Muscle layer of colon (tissue), 2 donors: Measurements from ENCODE around the gene FAM98B.

Experiments used
- H3K27ac ChIP-seq: one replicate; pipeline ENCODE4 v1.7.0; 2013; ENCODE audit warnings: low read depth, mild to moderate bottlenecking, low read length, moderate library complexity
- H3K27me3 ChIP-seq, 2 donors: one replicate each; pipeline ENCODE4 v1.7.0; 2013; ENCODE audit warnings: low read length in 2 of 2, mild to moderate bottlenecking in 2 of 2; ENCODE audit not compliant: insufficient read depth in 2 of 2, control insufficient read depth in 1 of 2
- H3K36me3 ChIP-seq: one replicate; pipeline ENCODE4 v1.7.0; 2013; ENCODE audit warnings: mild to moderate bottlenecking, low read length; ENCODE audit not compliant: insufficient read depth
- H3K4me1 ChIP-seq: one replicate; pipeline ENCODE4 v1.7.0; 2013; ENCODE audit warnings: mild to moderate bottlenecking, low read length; ENCODE audit not compliant: insufficient read depth
- H3K4me3 ChIP-seq, 2 donors: one replicate each; pipeline ENCODE4 v1.7.0; 2013; ENCODE audit warnings: low read length in 2 of 2, low read depth in 1 of 2, mild to moderate bottlenecking in 1 of 2, moderate library complexity in 1 of 2
- H3K9ac ChIP-seq: one replicate; pipeline ENCODE4 v1.7.0; 2013; ENCODE audit warnings: low read length
- H3K9me3 ChIP-seq: one replicate; pipeline ENCODE4 v1.7.0; 2013; ENCODE audit warnings: mild to moderate bottlenecking, low read length
- donor health status: abdominal sarcoma.
- donor health status: Adenocarcinoma of cecum.

The FAM98B gene

GRCh38 chr15:38463893-38464292, 10.0 kb downstream of the FAM98B start:
- Histone ChIP-seq H3K27ac (no peak overlapping the region), H3K36me3 (peaks cover 6% of the 10 kb centered on the region), H3K9me3 (no peaks in the 10 kb centered on the region), H3K27me3 (no peaks in the 10 kb centered on the region), H3K9ac (no peak overlapping the region), H3K4me3 (no peak overlapping the region), H3K4me1 (no peaks in the 10 kb centered on the region)

- peaks cover 6% of the 10 kb centered on the region for H3K36me3 ChIP-seq
- H3K9ac ChIP-seq = no peak overlapping the region
- H3K4me3 ChIP-seq = no peak overlapping the region
- H3K9me3 ChIP-seq = no peaks in the 10 kb centered on the region
- no peak overlapping the region for H3K27ac ChIP-seq
- no peaks in the 10 kb centered on the region for H3K27me3 ChIP-seq
- no peaks in the 10 kb centered on the region for H3K4me1 ChIP-seq
These were observed 10.7 kb downstream of the FAM98B start for GRCh38 chr15:38464675-38465074.

- Histone ChIP-seq H3K36me3 (peaks cover 19% of the 10 kb centered on the region), H3K9me3 (no peaks in the 10 kb centered on the region)
These were observed 16.9 kb downstream of the FAM98B start for GRCh38 chr15:38470816-38471215.

GRCh38 chr15:38471974-38472373, 18.0 kb downstream of the FAM98B start:
- Histone ChIP-seq H3K9ac (no peak overlapping the region), H3K9me3 (no peaks in the 10 kb centered on the region), H3K27me3 (no peaks in the 10 kb centered on the region), H3K27ac (no peak overlapping the region), H3K4me3 (no peak overlapping the region), H3K36me3 (peaks cover 23% of the 10 kb centered on the region), H3K4me1 (peaks cover 3% of the 10 kb centered on the region)

More at GRCh38 chr15:38470816-38471215, 16.9 kb downstream of the FAM98B start:
- Histone ChIP-seq H3K9ac (no peak overlapping the region), H3K4me1 (peaks cover 3% of the 10 kb centered on the region), H3K4me3 (no peak overlapping the region), H3K27ac (no peak overlapping the region), H3K27me3 (no peaks in the 10 kb centered on the region)

- no peaks in the 10 kb centered on the region for H3K9me3 ChIP-seq
- peaks cover 3% of the 10 kb centered on the region for H3K4me1 ChIP-seq
- H3K27ac ChIP-seq = no peak overlapping the region
- peaks cover 21% of the 10 kb centered on the region for H3K36me3 ChIP-seq
- no peak overlapping the region for H3K4me3 ChIP-seq
- H3K9ac ChIP-seq = no peak overlapping the region
- H3K27me3 ChIP-seq = no peaks in the 10 kb centered on the region
These were observed 20.3 kb downstream of the FAM98B start for GRCh38 chr15:38474155-38474757.

GRCh38 chr15:38475361-38475760, 21.4 kb downstream of the FAM98B start:
- H3K9me3 ChIP-seq = no peaks in the 10 kb centered on the region
- H3K4me1 ChIP-seq = peaks cover 3% of the 10 kb centered on the region
- no peak overlapping the region for H3K4me3 ChIP-seq
- no peak overlapping the region for H3K9ac ChIP-seq
- peaks cover 21% of the 10 kb centered on the region for H3K36me3 ChIP-seq
- no peaks in the 10 kb centered on the region for H3K27me3 ChIP-seq
- no peak overlapping the region for H3K27ac ChIP-seq

- H3K27ac ChIP-seq = no peak overlapping the region
- H3K4me1 ChIP-seq = peaks cover 3% of the 10 kb centered on the region
- H3K9ac ChIP-seq = no peak overlapping the region
- H3K9me3 ChIP-seq = no peaks in the 10 kb centered on the region
- H3K4me3 ChIP-seq = no peak overlapping the region
- peaks cover 23% of the 10 kb centered on the region for H3K36me3 ChIP-seq
- H3K27me3 ChIP-seq = no peaks in the 10 kb centered on the region
These were observed 22.2 kb downstream of the FAM98B start for GRCh38 chr15:38476120-38476519.

- Histone ChIP-seq H3K27me3 (no peaks in the 10 kb centered on the region), H3K4me1 (peaks cover 3% of the 10 kb centered on the region), H3K36me3 (peaks cover 22% of the 10 kb centered on the region), H3K27ac (no peak overlapping the region), H3K9me3 (no peaks in the 10 kb centered on the region), H3K9ac (no peak overlapping the region), H3K4me3 (no peak overlapping the region)
These were observed 23.7 kb downstream of the FAM98B start for GRCh38 chr15:38477637-38478036.

GRCh38 chr15:38479266-38479665, 25.3 kb downstream of the FAM98B start:
- Histone ChIP-seq H3K27ac (no peak overlapping the region), H3K36me3 (peaks cover 22% of the 10 kb centered on the region), H3K4me1 (peaks cover 3% of the 10 kb centered on the region), H3K4me3 (no peak overlapping the region), H3K27me3 (no peaks in the 10 kb centered on the region), H3K9ac (no peak overlapping the region), H3K9me3 (no peaks in the 10 kb centered on the region)

- no peak overlapping the region for H3K4me3 ChIP-seq
- no peak overlapping the region for H3K27ac ChIP-seq
- no peaks in the 10 kb centered on the region for H3K4me1 ChIP-seq
- H3K36me3 ChIP-seq = peaks cover 20% of the 10 kb centered on the region
- no peak overlapping the region for H3K9ac ChIP-seq
- no peaks in the 10 kb centered on the region for H3K27me3 ChIP-seq
- H3K9me3 ChIP-seq = no peaks in the 10 kb centered on the region
These were observed 25.8 kb downstream of the FAM98B start for GRCh38 chr15:38479756-38480155.

GRCh38 chr15:38481113-38481512, 27.2 kb downstream of the FAM98B start:
- H3K4me3 ChIP-seq = no peak overlapping the region
- H3K27me3 ChIP-seq = no peaks in the 10 kb centered on the region
- H3K9me3 ChIP-seq = no peaks in the 10 kb centered on the region
- H3K27ac ChIP-seq = no peak overlapping the region
- peaks cover 13% of the 10 kb centered on the region for H3K36me3 ChIP-seq
- H3K9ac ChIP-seq = no peak overlapping the region
- no peaks in the 10 kb centered on the region for H3K4me1 ChIP-seq

GRCh38 chr15:38481761-38482160, 27.8 kb downstream of the FAM98B start:
- Histone ChIP-seq H3K4me1 (no peaks in the 10 kb centered on the region), H3K4me3 (no peak overlapping the region), H3K27me3 (no peaks in the 10 kb centered on the region), H3K9ac (no peak overlapping the region), H3K9me3 (no peaks in the 10 kb centered on the region), H3K36me3 (peaks cover 11% of the 10 kb centered on the region), H3K27ac (no peak overlapping the region)
